A673 (cell line): ENCODE results near the gene PIP4K2A. TPM values are rescaled to one million over a fixed set of nuclear protein-coding genes. Genes with fewer than 3 reads are reported as not detected.

ENCODE experiments used
- BruUV-seq: library from RNA; stranded (reverse); fragments of 400-500 nt; replicated peaks from 2 replicates; lab custom pipeline; 2021; lab: Mats Ljungman, UMichigan
- CTCF ChIA-PET: fragments of 300-600 bp; sonication (Branson Sonifier 250); formaldehyde crosslinking; loops from one replicate; lab custom pipeline; 2022; ENCODE audit warnings: antibody characterized with exemption; lab: Charles Lee
- POLR2A ChIA-PET: fragments of 300-600 bp; sonication (Branson Sonifier 250); formaldehyde crosslinking; loops from one replicate; lab custom pipeline; 2022; ENCODE audit warnings: antibody characterized with exemption; ENCODE audit not compliant: low non-redundant PET; lab: Charles Lee
- DNase-seq: peaks from one replicate; pipeline ENCODE4 v3.0.0-alpha.2; 2015; ENCODE audit warnings: low spot score
- H3K27ac ChIP-seq: fragments of 200-600 bp; sonication (generic); 2 replicates; pipeline ENCODE4 v1.5.1; 2016; ENCODE audit warnings: mixed run types, low read depth, mild to moderate bottlenecking, mixed read lengths, antibody characterized with exemption, low read length; ENCODE audit not compliant: poor library complexity, severe bottlenecking
- H3K27me3 ChIP-seq: fragments of 200-600 bp; sonication (generic); replicated peaks from 2 replicates; pipeline ENCODE4 v1.6.1; 2017; ENCODE audit warnings: mixed run types, low read depth, mild to moderate bottlenecking, mixed read lengths, antibody characterized with exemption, low read length; ENCODE audit not compliant: insufficient read depth, poor library complexity
- H3K36me3 ChIP-seq: fragments of 200-600 bp; sonication (generic); 2 replicates; pipeline ENCODE4 v1.6.1; 2016; ENCODE audit warnings: mixed run types, mild to moderate bottlenecking, mixed read lengths, antibody characterized with exemption, low read length; ENCODE audit not compliant: insufficient read depth, poor library complexity, severe bottlenecking
- H3K4me1 ChIP-seq: fragments of 200-600 bp; sonication (generic); 2 replicates; pipeline ENCODE4 v1.6.1; 2017; ENCODE audit warnings: mixed run types, mild to moderate bottlenecking, mixed read lengths, antibody characterized with exemption, low read length; ENCODE audit not compliant: insufficient read depth, poor library complexity, severe bottlenecking
- H3K4me3 ChIP-seq: fragments of 200-600 bp; sonication (generic); 2 replicates; pipeline ENCODE4 v1.5.1; 2016; ENCODE audit warnings: low read depth, mixed run types, mild to moderate bottlenecking, mixed read lengths, low read length; ENCODE audit not compliant: poor library complexity, severe bottlenecking
- H3K9me3 ChIP-seq: fragments of 200-600 bp; sonication (generic); 2 replicates; pipeline ENCODE4 v1.6.1; 2016; ENCODE audit warnings: mixed run types, low read depth, mild to moderate bottlenecking, mixed read lengths, antibody characterized with exemption, low read length; ENCODE audit not compliant: poor library complexity, severe bottlenecking
- EZH2 ChIP-seq: fragments of 200-600 bp; sonication (generic); IDR thresholded peaks from 2 replicates; pipeline ENCODE4 v1.6.1; 2017; ENCODE audit warnings: borderline replicate concordance, low read depth, mild to moderate bottlenecking, mixed read lengths, antibody characterized with exemption, low read length; ENCODE audit not compliant: poor library complexity, severe bottlenecking
- intact Hi-C: fragments of 100-400 bp; cut with micrococcal nuclease; formaldehyde crosslinking; loops from one replicate; pipeline ENCODE4 v1.10.0; 2022; ENCODE audit not compliant: unreplicated experiment
- total RNA-seq: library from RNA; stranded (reverse); gene quantifications from 2 replicates; pipeline ENCODE4 v1.2.3, GENCODE V29; 2021
- TF ChIP-seq, protein P1 (sequence below): fragments of 300-800, 200-600 bp; sonication (generic); conservative IDR thresholded peaks from 2 replicates; pipeline ENCODE4 v1.5.1; 2017; ENCODE audit warnings: low read depth, mild to moderate bottlenecking, antibody characterized with exemption, low read length, moderate library complexity, mixed read lengths

Gene PIP4K2A
- total RNA-seq, 1 experiment from 2014 or later = 19.8 TPM

DNA sequence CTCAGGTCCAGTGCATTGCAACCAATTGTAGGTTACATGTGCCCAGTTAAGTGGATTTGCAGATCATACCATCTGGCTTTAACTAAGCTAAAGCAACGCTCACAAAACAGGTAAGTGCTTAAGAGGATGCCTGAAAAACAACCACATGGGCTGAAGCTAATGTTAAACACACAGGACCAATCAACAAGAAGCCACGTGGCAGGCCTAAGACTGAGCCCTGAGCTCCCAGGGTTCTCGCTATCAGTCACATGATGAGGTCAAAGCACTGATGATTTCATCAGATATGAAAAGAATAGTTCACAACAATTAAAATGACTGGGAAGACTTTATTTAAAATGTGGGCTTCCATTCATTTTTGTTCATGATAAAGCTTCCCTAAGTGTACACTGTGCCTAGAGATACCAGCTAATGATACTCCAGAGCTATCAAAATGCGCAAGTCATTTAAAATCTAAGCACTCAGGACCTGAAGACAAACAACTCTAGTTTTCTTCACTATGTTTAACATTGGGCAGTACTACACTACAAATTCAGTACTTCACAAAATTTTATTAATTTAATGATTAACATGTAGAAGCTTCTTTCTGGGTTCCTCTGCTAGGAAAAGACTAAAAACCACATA lies 90.6 kb downstream of the PIP4K2A start:
- Histone ChIP-seq H3K27me3 (no peaks in the 10 kb centered on the region), H3K4me3 (no peak overlapping the region), H3K9me3 (no peaks in the 10 kb centered on the region), H3K4me1 (peaks cover 79% of the 10 kb centered on the region), H3K27ac (peak overlapping the region; percentile 82), H3K36me3 (no peaks in the 10 kb centered on the region)
- no peak for TF ChIP-seq EZH2
- TF ChIP-seq, protein P1, sequence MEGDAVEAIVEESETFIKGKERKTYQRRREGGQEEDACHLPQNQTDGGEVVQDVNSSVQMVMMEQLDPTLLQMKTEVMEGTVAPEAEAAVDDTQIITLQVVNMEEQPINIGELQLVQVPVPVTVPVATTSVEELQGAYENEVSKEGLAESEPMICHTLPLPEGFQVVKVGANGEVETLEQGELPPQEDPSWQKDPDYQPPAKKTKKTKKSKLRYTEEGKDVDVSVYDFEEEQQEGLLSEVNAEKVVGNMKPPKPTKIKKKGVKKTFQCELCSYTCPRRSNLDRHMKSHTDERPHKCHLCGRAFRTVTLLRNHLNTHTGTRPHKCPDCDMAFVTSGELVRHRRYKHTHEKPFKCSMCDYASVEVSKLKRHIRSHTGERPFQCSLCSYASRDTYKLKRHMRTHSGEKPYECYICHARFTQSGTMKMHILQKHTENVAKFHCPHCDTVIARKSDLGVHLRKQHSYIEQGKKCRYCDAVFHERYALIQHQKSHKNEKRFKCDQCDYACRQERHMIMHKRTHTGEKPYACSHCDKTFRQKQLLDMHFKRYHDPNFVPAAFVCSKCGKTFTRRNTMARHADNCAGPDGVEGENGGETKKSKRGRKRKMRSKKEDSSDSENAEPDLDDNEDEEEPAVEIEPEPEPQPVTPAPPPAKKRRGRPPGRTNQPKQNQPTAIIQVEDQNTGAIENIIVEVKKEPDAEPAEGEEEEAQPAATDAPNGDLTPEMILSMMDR = no peak
- no peak for DNase-seq
- intact Hi-C loops = no loop called here
- POLR2A ChIA-PET = no interaction called here
- CTCF ChIA-PET = no interaction called here
- no TSS peak for BruUV-seq

DNA sequence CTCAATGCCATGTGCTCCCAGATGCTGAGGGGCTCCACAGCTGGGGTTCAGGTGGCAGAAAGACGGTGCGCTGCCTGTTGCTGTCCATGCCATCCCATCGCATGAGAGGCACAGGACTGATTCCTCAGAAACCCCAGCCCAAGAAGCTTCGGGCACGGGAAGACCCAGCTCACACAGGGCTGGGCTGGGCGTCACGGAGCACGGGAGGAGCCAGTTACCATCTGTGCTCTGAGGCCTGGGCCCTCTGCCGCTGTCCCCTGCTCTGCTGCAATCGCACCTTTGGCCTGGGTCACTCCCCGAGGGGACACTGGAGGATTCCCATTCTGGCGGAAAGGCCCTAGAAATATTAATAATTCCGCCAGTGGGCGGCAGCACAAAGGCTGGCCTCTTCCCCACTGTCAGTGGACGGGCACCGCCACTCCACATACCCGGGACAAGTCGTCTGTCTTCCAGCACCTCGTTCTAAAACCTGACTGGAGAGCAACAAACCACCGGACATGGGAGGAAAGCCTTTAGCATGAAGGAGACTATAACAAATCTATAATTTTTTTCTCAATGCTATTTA lies 92.1 kb downstream of the PIP4K2A start:
- H3K27ac ChIP-seq = no peak overlapping the region
- BruUV-seq = no TSS peak
- no peaks in the 10 kb centered on the region for H3K36me3 ChIP-seq
- no peaks in the 10 kb centered on the region for H3K27me3 ChIP-seq
- H3K4me1 ChIP-seq = peaks cover 87% of the 10 kb centered on the region
- intact Hi-C loops = no loop called here
- TF ChIP-seq, protein P1 = no peak
- no peak for TF ChIP-seq EZH2
- no peak for DNase-seq
- ChIA-PET CTCF (interaction anchor here (0.6 kb wide), 1 partner anchor 39 kb away, joined by 3 read pairs; no protein-coding TSS in a partner anchor), POLR2A (no interaction called here)
- H3K9me3 ChIP-seq = no peaks in the 10 kb centered on the region
- H3K4me3 ChIP-seq = no peak overlapping the region

DNA sequence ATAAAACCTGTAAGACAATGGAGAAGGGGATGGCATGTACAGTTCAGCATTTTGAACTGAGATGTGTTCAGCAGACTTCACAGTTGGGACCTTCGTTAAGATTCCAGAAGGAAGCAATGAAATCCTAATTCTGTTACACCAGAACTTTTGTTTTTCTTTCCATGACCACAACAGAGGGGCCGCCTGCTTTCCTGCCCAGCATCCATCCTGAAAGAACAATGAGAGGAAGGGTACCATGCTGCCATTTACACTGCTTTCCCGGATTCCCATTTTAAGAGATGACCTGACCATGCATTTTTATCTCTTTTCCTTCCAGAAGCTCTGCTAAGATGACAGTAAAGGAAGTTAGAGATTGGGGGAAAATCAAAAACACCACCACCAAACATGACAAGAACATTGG lies 92.7 kb downstream of the PIP4K2A start:
- TF ChIP-seq, protein P1 = no peak
- TF ChIP-seq EZH2 = no peak
- no peak for DNase-seq
- no peaks in the 10 kb centered on the region for H3K36me3 ChIP-seq
- no TSS peak for BruUV-seq
- H3K4me3 ChIP-seq = no peak overlapping the region
- no peak overlapping the region for H3K27ac ChIP-seq
- H3K9me3 ChIP-seq = no peaks in the 10 kb centered on the region
- H3K4me1 ChIP-seq = peaks cover 87% of the 10 kb centered on the region
- H3K27me3 ChIP-seq = no peaks in the 10 kb centered on the region
- intact Hi-C loops = no loop called here
- CTCF ChIA-PET = interaction anchor here (0.6 kb wide), 1 partner anchor 39 kb away, joined by 3 read pairs; no protein-coding TSS in a partner anchor
- POLR2A ChIA-PET = no interaction called here
